BJ (cell line): ENCODE measurements around the gene CDH18. TPM values are rescaled to one million over a fixed set of nuclear protein-coding genes. Genes with fewer than 3 reads are reported as not detected.

ENCODE experiments used
- CTCF ChIA-PET: fragments of 350-600 bp; formaldehyde crosslinking; extraction: SDS; loops from one replicate; lab custom pipeline; 2021; ENCODE audit warnings: antibody characterized with exemption, inconsistent platforms; lab: Yijun Ruan, JAX
- POLR2A ChIA-PET: fragments of 300-600 bp; sonication (Branson Sonifier 250); formaldehyde crosslinking; extraction: SDS; loops from one replicate; lab custom pipeline; 2021; ENCODE audit warnings: antibody characterized with exemption; lab: Charles Lee
- DNase-seq: peaks from one replicate; pipeline ENCODE4 v3.0.0-alpha.2; 2011; ENCODE audit warnings: low read depth
- H3K27me3 ChIP-seq: 2 replicates; pipeline ENCODE4 v1.6.0; 2011; ENCODE audit warnings: low read length; ENCODE audit not compliant: control insufficient read depth, insufficient read depth
- H3K36me3 ChIP-seq: 2 replicates; pipeline ENCODE4 v1.5.1; 2011; ENCODE audit warnings: low read length; ENCODE audit not compliant: control insufficient read depth, insufficient read depth
- H3K4me3 ChIP-seq: 2 replicates; pipeline ENCODE4 v1.5.1; 2011; ENCODE audit warnings: low read depth, mild to moderate bottlenecking, control low read depth, low read length
- polyA plus RNA-seq: library from polyadenylated mRNA; depleted of rRNA; stranded (reverse); fragments of >200 nt; gene quantifications from 2 replicates; pipeline ENCODE4 v1.2.3, GENCODE V29; 2011
- TF ChIP-seq, protein P1 (sequence below): IDR thresholded peaks from 2 replicates; pipeline ENCODE4 v1.5.1; 2011; ENCODE audit warnings: low read depth, mild to moderate bottlenecking, control low read depth, inconsistent platforms, low read length, moderate library complexity; ENCODE audit not compliant: insufficient read depth

The CDH18 gene
- polyA plus RNA-seq, 1 experiment = 0.31 TPM

DNA sequence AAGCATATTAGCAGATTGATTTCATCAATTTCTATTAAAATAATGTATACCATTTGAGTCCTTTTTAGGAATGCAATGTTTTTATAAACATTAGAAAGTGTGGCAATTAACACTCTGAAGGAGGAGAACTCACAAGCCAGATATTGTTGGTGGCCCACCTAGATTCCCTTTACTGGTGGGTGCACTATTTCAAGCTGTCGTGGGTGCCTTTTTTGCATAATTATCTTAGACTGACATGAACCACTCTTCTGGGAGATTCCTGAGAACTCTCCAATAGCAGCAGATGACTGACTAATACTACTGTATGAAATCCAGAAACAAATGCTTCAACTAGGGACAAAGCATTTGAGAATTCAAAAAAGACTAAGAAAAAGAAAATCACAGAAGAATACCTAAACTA, 526.0 kb downstream of the CDH18 start:
- Histone ChIP-seq H3K36me3 (no peaks in the 10 kb centered on the region), H3K27me3 (no peaks in the 10 kb centered on the region), H3K4me3 (no peak overlapping the region)
- ChIA-PET POLR2A (no interaction called here), CTCF (no interaction called here)
- DNase-seq = no peak
- TF ChIP-seq, protein P1, sequence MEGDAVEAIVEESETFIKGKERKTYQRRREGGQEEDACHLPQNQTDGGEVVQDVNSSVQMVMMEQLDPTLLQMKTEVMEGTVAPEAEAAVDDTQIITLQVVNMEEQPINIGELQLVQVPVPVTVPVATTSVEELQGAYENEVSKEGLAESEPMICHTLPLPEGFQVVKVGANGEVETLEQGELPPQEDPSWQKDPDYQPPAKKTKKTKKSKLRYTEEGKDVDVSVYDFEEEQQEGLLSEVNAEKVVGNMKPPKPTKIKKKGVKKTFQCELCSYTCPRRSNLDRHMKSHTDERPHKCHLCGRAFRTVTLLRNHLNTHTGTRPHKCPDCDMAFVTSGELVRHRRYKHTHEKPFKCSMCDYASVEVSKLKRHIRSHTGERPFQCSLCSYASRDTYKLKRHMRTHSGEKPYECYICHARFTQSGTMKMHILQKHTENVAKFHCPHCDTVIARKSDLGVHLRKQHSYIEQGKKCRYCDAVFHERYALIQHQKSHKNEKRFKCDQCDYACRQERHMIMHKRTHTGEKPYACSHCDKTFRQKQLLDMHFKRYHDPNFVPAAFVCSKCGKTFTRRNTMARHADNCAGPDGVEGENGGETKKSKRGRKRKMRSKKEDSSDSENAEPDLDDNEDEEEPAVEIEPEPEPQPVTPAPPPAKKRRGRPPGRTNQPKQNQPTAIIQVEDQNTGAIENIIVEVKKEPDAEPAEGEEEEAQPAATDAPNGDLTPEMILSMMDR = no peak

DNA sequence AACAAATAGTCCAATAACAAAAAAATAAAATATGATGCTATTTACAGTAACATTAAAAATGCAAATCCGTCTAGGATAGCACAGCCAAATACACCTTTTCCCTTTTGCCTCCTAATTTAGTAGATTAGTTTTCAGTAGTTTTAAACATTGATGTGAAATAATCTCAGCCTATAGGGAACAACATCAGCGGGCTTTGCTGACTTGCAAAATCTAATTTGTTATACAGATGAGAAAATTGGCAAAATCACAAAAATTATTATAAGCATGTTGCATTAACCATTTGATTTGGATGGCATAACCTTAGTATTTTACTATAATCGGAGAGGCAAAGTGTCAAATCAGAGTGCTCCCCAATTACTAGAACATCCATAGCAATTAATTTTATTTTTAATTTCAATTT, 563.5 kb downstream of the CDH18 start:
- Histone ChIP-seq H3K4me3 (no peak overlapping the region), H3K27me3 (no peaks in the 10 kb centered on the region), H3K36me3 (no peaks in the 10 kb centered on the region)
- ChIA-PET POLR2A (no interaction called here), CTCF (no interaction called here)
- no peak for DNase-seq
- TF ChIP-seq, protein P1 = no peak
